OCI-LY7 (cell line): ENCODE results near the gene HRCT1. TPM values are rescaled to one million over a fixed set of nuclear protein-coding genes. Genes with fewer than 3 reads are reported as not detected.

Experiments used
- BruUV-seq: library from RNA; stranded (reverse); fragments of 400-500 nt; replicated peaks from 2 replicates; lab custom pipeline; 2021; lab: Mats Ljungman, UMichigan
- CTCF ChIA-PET: fragments of 300-600 bp; sonication (Branson Sonifier 250); formaldehyde crosslinking; loops from one replicate; lab custom pipeline; 2022; ENCODE audit warnings: antibody characterized with exemption; ENCODE audit not compliant: unreplicated experiment; lab: Charles Lee
- POLR2A ChIA-PET: fragments of 300-600 bp; sonication (Branson Sonifier 250); formaldehyde crosslinking; loops from one replicate; lab custom pipeline; 2022; ENCODE audit warnings: antibody characterized with exemption; lab: Charles Lee
- DNase-seq: peaks from one replicate; pipeline ENCODE4 v3.0.0-alpha.2; 2015; ENCODE audit warnings: low spot score
- H2AFZ ChIP-seq: fragments of 200-600 bp; sonication (generic), shearing (Covaris generic); 2 replicates; pipeline ENCODE4 v1.6.1; 2014; ENCODE audit warnings: mild to moderate bottlenecking, antibody characterized with exemption, low read length, moderate library complexity
- H3K27ac ChIP-seq: fragments of 200-600 bp; sonication (generic); 2 replicates; pipeline ENCODE4 v1.5.1; 2014; ENCODE audit warnings: mixed run types, low read depth, mild to moderate bottlenecking, moderate library complexity, low read length, inconsistent platforms; ENCODE audit not compliant: poor library complexity, severe bottlenecking
- H3K36me3 ChIP-seq: fragments of 200-600 bp; sonication (generic); 2 replicates; pipeline ENCODE4 v1.6.1; 2014; ENCODE audit warnings: mild to moderate bottlenecking, antibody characterized with exemption, low read length, moderate library complexity, mixed read lengths; ENCODE audit not compliant: insufficient read depth
- H3K4me1 ChIP-seq: fragments of 200-600 bp; sonication (generic); 2 replicates; pipeline ENCODE4 v1.5.1; 2014; ENCODE audit warnings: mild to moderate bottlenecking, low read length; ENCODE audit not compliant: insufficient read depth, poor library complexity, severe bottlenecking
- H3K4me2 ChIP-seq: fragments of 200-600 bp; sonication (generic); 2 replicates; pipeline ENCODE4 v1.6.1; 2014; ENCODE audit warnings: mild to moderate bottlenecking, low read length
- H3K4me3 ChIP-seq: fragments of 200-600 bp; sonication (generic); 2 replicates; pipeline ENCODE4 v1.5.1; 2014; ENCODE audit warnings: mild to moderate bottlenecking, low read depth, low read length; ENCODE audit not compliant: poor library complexity, severe bottlenecking
- H3K79me2 ChIP-seq: fragments of 200-600 bp; sonication (generic); 2 replicates; pipeline ENCODE4 v1.6.1; 2016; ENCODE audit warnings: low read depth, mild to moderate bottlenecking, low read length, moderate library complexity, mixed read lengths; ENCODE audit not compliant: insufficient read depth
- H3K9me2 ChIP-seq: fragments of 200-600 bp; sonication (generic); 2 replicates; pipeline ENCODE4 v1.6.1; 2016; ENCODE audit warnings: mild to moderate bottlenecking, low read length, mixed read lengths; ENCODE audit not compliant: insufficient read depth
- H3K9me3 ChIP-seq: fragments of 200-600 bp; sonication (generic); 2 replicates; pipeline ENCODE4 v1.6.1; 2014; ENCODE audit warnings: mild to moderate bottlenecking, mixed run types, low read length, mixed read lengths
- H4K20me1 ChIP-seq: fragments of 200-600 bp; sonication (generic); 2 replicates; pipeline ENCODE4 v1.6.1; 2014; ENCODE audit warnings: mild to moderate bottlenecking, antibody characterized with exemption, low read length, moderate library complexity, mixed read lengths; ENCODE audit not compliant: insufficient read depth
- CTCF ChIP-seq: fragments of 200-600 bp; sonication (generic); conservative IDR thresholded peaks from 2 replicates; pipeline ENCODE4 v1.5.1; 2014; ENCODE audit warnings: mild to moderate bottlenecking, antibody characterized with exemption, low read length, moderate library complexity, mixed read lengths
- EZH2phosphoT487 ChIP-seq: fragments of 200-600 bp; sonication (generic); IDR thresholded peaks from 2 replicates; pipeline ENCODE4 v1.6.1; 2018; ENCODE audit warnings: low read depth, borderline replicate concordance, mild to moderate bottlenecking, mixed run types, antibody characterized with exemption, low read length, moderate library complexity, mixed read lengths
- intact Hi-C: fragments of 100-400 bp; cut with micrococcal nuclease; formaldehyde crosslinking; loops from one replicate; pipeline ENCODE4 v1.10.0; 2022; ENCODE audit not compliant: unreplicated experiment
- total RNA-seq, 2 experiments: library from RNA; depleted of rRNA in 1 of 2; stranded (reverse); fragments of >200 nt in 1 of 2; shearing (Covaris generic) in 1 of 2; gene quantifications; 2 replicates each; pipeline ENCODE4 v1.2.3, GENCODE V29; 2014 to 2022

HRCT1 gene
- total RNA-seq, 2 experiments from 2014 or later = not detected

GRCh38 chr9:35942286-35942685, 36.3 kb downstream of the HRCT1 start:
- no peaks in the 10 kb centered on the region for H3K36me3 ChIP-seq
- no peak for TF ChIP-seq EZH2phosphoT487
- TF ChIP-seq CTCF = no peak
- ChIA-PET CTCF (no interaction called here), POLR2A (no interaction called here)
- no peak overlapping the region for H3K4me2 ChIP-seq
- no TSS peak for BruUV-seq
- no peaks in the 10 kb centered on the region for H3K9me2 ChIP-seq
- H3K9me3 ChIP-seq = 0 out of 2 replicates have a peak, but pooled peaks cover under 1% of the 10 kb centered on the region
- no peaks in the 10 kb centered on the region for H3K79me2 ChIP-seq
- H4K20me1 ChIP-seq = no peaks in the 10 kb centered on the region
- no peak overlapping the region for H3K4me3 ChIP-seq
- H3K27ac ChIP-seq = no peak overlapping the region
- DNase-seq = no peak
- intact Hi-C loops = no loop called here
- no peak overlapping the region for H2AFZ ChIP-seq
- peaks cover 39% of the 10 kb centered on the region for H3K4me1 ChIP-seq

- H3K4me1 ChIP-seq = peaks cover 20% of the 10 kb centered on the region
- no peak for DNase-seq
- H3K4me2 ChIP-seq = no peak overlapping the region
- no peaks in the 10 kb centered on the region for H4K20me1 ChIP-seq
- CTCF ChIA-PET = no interaction called here
- H3K36me3 ChIP-seq = no peaks in the 10 kb centered on the region
- no peaks in the 10 kb centered on the region for H3K9me3 ChIP-seq
- intact Hi-C loops = no loop called here
- H2AFZ ChIP-seq = no peak overlapping the region
- H3K4me3 ChIP-seq = no peak overlapping the region
- BruUV-seq = no TSS peak
- H3K79me2 ChIP-seq = no peaks in the 10 kb centered on the region
- POLR2A ChIA-PET = no interaction called here
- H3K9me2 ChIP-seq = no peaks in the 10 kb centered on the region
- no peak overlapping the region for H3K27ac ChIP-seq
- TF ChIP-seq CTCF = no peak
- no peak for TF ChIP-seq EZH2phosphoT487
Observed at GRCh38 chr9:35944173-35944572, 38.2 kb downstream of the HRCT1 start.

GRCh38 chr9:35944841-35945240, 38.8 kb downstream of the HRCT1 start:
- POLR2A ChIA-PET = interaction anchor here (0.8 to 0.9 kb wide), 2 partner anchors 37 to 42 kb away, joined by 3 read pairs; no protein-coding TSS in a partner anchor

More at GRCh38 chr9:35944841-35945240, 38.8 kb downstream of the HRCT1 start:
- DNase-seq = no peak
- Histone ChIP-seq H3K4me3 (no peak overlapping the region), H2AFZ (no peak overlapping the region), H4K20me1 (no peaks in the 10 kb centered on the region), H3K79me2 (no peaks in the 10 kb centered on the region), H3K27ac (no peak overlapping the region), H3K4me2 (no peak overlapping the region), H3K4me1 (peaks cover 15% of the 10 kb centered on the region), H3K9me3 (no peaks in the 10 kb centered on the region), H3K9me2 (no peaks in the 10 kb centered on the region), H3K36me3 (no peaks in the 10 kb centered on the region)
- TF ChIP-seq EZH2phosphoT487 (no peak), CTCF (no peak)
- intact Hi-C loops = loop anchor here (1.0 kb wide), 1 partner anchor 42 kb away; no protein-coding TSS in a partner anchor
- no TSS peak for BruUV-seq
- CTCF ChIA-PET = interaction anchor here (1.1 kb wide), 1 partner anchor 49 kb away, joined by 4 read pairs; no protein-coding TSS in a partner anchor
